ENCODE data around the gene LARGE2.

DNA sequence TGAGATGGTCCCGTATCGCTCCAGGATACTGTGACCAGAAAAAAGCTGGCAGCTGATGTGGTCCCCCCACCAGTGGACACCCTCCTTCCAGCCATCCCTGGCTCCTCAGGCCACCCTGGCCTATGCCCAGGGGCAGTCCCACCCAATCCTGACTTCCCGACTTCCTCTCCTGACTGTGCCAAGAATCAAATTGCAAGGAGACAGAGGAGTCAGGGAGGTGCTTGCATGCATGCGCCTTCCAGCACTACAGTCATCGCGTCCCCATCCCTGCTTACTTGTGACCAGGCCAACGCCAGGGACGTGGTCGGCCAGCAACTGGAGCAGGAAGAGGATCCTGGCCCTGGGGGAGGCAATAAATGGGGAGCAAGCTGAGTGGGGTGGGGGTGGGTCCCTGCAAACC lies 11.8 kb upstream of the LARGE2 start:
- TF ChIP-seq, protein P1, sequence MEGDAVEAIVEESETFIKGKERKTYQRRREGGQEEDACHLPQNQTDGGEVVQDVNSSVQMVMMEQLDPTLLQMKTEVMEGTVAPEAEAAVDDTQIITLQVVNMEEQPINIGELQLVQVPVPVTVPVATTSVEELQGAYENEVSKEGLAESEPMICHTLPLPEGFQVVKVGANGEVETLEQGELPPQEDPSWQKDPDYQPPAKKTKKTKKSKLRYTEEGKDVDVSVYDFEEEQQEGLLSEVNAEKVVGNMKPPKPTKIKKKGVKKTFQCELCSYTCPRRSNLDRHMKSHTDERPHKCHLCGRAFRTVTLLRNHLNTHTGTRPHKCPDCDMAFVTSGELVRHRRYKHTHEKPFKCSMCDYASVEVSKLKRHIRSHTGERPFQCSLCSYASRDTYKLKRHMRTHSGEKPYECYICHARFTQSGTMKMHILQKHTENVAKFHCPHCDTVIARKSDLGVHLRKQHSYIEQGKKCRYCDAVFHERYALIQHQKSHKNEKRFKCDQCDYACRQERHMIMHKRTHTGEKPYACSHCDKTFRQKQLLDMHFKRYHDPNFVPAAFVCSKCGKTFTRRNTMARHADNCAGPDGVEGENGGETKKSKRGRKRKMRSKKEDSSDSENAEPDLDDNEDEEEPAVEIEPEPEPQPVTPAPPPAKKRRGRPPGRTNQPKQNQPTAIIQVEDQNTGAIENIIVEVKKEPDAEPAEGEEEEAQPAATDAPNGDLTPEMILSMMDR (IDR thresholded peaks at IDR 0.05; ENCODE audit: low read depth, low read length, poor library complexity, severe bottlenecking) = no peak
- no peak for TF ChIP-seq EZH2phosphoT487 (IDR thresholded peaks at IDR 0.05; ENCODE audit: borderline replicate concordance, low read length)

Data from DOHH2 (cell line).